Suppressor macrophage (primary cell): ENCODE measurements around the gene FLVCR2.

ENCODE experiments used
- DNase-seq, 4 experiments: peaks; one replicate each; pipeline ENCODE4 v3.0.0-alpha.2; 2020 to 2022
- total RNA-seq, 17 experiments: gene quantifications; one replicate each; lab custom pipeline; 2026; ENCODE audit warnings: mixed read lengths in 6 of 17, inconsistent platforms in 3 of 17; lab: John Stamatoyannopoulos, UW

Gene FLVCR2, protein sequence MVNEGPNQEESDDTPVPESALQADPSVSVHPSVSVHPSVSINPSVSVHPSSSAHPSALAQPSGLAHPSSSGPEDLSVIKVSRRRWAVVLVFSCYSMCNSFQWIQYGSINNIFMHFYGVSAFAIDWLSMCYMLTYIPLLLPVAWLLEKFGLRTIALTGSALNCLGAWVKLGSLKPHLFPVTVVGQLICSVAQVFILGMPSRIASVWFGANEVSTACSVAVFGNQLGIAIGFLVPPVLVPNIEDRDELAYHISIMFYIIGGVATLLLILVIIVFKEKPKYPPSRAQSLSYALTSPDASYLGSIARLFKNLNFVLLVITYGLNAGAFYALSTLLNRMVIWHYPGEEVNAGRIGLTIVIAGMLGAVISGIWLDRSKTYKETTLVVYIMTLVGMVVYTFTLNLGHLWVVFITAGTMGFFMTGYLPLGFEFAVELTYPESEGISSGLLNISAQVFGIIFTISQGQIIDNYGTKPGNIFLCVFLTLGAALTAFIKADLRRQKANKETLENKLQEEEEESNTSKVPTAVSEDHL
- 21.2 to 199 (median 34.6) reads per million in 17 experiments for total RNA-seq

DNA sequence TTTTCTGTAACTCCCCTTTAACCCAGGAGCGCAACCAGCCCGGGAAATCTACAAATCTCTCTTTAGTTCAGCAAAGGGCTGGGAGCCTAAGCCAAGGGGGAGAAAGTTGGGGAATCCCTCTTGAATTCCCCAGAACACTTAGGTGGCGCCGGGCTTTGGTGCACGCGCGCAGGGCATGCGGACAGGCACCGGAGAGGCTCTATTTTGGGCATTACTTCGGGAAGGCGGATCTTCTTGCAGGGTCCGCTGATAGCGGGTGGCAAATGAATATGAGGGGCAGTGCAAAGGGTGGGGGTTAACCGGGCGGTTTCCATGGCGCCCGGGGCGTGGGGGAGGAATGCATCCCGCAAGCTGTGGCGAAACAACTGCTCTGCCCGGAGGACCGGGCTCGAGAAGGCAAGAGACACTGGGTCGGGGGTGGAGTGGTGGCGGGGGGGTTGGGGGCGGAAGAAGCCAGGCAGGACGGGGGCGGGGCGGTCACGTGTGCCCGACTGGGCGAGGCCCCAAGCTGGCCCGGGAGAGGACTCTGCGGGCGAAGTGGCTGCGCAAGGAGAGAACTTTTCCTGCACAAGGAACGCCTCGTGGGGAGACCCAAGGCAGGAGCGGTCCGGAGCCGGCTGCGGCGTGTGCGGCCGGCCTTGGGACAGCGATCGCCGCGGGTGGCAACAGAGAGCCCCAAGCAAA lies at the start of gene FLVCR2:
Gene FLVCR2 (plus strand): TSS at position 519 of the 684 bp plus-strand sequence. CDS start 353 bp downstream, outside the sequence.
- peak; percentile 82 to 94 (median 90) for DNase-seq

DNA sequence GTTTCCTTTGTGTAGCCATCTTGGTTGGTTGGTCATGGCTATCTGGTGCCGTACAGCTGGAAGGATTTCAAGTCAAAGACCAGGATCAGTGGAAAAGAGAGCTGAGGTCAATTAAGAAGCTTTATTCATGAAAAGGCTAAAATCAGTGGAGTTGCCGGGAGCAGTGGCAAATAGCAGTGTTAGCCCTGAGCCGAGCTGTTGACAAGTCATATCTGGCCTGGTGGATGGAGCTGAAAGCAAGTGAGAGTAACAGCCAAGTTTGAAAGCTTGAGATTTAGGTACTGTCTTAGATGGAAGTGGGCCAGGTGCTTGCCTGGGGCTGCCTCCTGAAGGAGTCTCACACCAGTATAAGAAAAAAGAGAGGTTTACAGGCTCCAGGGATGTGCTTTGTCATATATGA lies 47.2 kb upstream of the FLVCR2 start:
- no peak for DNase-seq

DNA sequence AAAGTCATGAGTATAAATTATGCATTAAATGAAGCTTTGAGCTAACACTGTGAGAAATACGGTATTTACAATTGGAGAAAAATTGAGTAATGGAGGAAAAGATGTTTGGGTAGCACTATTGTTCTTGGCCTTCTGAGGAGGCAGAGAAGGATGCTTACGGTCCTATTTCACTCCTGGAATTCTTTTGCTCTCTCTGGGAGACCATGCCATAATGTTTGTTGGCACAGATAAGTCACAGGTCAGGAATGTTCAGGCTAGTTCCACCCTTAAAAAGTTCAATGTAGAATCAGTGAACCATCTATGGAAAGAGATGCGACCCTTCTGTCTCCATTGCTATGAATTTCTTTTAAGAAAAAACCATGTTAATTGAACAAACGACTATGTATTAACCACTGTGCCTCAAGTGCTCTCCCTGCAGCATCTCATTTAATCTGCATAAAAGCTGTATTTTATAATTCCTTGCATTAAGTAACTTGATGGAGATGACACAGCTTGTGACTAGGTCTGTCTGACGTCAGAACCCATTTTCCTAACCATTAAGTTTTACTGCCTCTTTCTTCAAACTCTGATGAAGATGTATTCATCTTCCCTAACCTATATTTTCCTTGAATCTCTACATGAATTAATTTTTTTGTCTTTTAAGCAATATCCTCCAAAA lies 46.6 kb upstream of the FLVCR2 start:
- no peak for DNase-seq

DNA sequence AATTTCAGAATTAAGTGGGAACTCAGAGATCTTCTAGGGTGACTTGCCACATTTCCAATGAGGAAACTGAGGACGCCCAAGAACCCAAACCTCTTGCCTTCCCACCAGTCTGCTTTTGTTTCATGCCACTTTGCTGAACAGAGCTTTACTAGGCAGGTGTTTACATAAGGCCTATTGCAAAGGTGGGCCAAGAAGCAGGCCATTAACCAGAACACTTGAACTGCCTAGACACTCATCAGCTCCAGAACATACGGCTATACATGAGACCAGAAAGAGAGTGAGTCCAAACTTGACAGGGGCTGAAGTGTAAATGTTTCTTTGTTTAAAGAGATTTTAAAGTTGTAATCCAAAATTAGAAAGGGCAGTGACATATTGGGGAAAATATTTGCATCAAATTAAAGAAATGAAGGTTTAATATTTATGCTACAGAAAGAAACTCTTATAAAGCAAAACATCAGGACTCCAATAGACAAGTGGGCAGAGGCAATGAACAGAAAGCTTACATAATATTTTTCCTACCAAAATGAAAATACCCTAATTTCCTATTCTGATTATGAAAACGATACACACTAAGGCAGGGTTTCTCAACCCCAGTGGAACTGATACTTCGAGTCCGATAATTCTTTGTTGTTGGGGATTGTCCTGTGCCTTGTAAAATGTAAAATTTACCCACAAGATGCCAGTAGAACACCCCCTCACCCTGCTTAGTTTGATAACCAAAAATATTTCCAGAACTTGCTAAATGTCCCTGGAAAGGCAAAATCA lies 44.4 kb upstream of the FLVCR2 start:
- DNase-seq = no peak

DNA sequence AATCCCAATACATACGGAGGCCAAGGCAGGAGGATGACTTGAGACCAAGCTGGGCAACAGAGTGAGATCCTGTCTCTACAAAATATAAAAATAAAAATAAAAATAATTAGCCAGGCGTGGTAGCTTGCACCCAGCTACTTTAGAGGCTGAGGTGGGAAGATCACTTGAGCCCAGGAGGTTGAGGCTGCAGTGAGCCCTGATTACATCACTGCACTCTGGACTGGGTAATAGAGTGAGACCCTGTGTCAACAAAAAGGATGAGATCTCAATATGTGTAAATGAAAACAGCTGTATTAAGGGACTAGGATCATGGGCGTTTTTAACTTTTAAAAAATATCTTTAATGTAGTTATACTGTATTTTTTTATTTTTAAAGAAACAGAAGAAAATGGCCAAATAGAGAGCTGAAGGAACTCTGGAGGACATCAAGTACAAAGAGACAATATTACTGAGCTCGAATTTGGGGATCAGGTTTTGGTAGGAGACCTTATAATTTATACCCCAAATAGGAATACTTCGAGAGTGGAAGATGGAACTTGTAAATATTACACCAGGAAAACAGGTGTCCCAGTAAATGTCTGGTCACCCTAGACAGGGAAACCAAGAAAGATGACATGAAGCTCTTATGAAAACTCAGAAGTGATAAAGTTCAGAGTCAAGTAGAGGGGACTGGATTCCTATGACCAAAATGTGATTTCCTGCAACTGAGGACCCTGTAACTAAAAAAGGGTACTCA lies 43.1 kb upstream of the FLVCR2 start:
- DNase-seq = no peak

DNA sequence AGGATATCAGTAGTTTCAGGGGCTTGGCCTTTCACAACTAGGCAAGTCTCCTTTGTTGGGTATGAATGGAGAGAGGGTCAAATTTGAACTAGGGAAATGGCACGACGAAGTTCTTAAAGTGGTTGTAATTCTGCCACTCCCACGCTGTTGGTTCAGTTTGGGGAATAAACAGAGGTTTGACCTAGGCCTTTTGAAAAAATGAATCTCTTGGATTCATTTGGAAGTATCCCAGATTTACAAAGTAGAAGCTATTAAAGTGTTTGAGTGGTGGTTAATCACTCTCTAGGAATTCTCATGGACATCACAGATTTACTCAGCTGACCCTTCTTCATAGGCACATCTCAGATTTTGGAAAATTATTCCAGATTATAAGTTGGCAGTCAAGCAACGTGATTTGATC lies 41.3 kb upstream of the FLVCR2 start:
- DNase-seq = no peak

DNA sequence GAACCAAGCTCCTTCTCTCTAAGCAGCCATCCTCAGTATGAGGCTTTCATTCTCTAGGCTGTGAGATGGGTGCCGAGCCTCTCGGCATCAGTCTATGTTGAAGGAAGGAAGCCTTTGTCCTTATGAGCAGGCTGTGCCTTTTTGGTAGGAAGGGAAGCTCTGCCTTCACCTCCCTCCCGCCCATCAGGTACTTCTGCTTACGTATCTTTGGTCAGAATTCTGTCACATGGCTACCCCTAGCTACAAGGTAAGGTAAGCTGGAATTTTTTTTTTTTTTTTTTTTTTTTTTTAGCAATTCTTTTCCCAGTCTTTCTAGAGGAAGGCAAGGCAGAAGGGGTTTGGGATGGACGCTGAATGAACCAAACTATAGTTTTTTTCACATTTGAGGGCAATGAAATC lies 39.3 kb upstream of the FLVCR2 start:
- no peak for DNase-seq

DNA sequence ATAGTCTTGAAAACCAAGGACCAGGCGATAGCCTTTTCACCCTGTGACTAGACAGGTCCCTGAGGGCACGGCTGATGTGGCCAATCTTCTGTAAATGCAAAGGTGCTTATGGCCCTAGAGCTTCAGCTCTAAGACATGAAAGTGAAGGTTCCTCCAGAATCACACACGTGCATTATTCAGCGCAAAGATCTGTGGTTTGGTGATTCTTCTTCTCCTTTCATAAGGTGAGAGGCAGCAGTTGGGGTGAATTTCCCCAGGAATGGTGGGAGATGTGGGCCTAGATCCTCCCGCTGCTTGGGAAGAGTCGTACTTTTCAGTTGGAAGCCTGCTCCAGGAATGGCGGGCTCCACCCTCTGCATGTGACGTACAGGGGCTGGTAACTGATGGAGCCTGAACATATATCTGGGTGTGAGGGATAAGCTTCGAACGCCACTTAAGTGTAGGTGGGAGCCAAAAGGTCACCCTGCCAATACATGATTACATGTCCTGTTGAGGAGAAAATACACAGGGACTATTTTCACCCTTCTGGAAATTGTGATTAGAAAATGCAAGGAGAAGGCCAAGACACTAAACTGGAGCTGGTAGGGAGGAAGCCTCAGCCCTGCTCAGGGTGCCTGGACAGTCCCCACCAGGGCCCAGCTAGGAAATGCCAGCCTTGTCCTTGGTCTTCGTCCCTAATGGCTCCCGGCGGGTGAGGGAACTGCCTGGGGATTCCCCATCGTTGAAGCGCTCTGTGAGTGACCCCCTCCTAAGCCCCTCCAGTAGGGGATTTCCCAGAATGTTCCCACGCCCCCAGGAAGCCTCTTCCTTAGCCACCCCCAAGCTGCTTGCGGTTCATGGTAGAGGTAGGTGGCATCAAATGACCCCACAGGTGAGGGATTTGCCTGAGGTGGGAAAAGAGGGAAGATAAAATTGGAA lies 38.6 kb upstream of the FLVCR2 start:
- DNase-seq = no peak

DNA sequence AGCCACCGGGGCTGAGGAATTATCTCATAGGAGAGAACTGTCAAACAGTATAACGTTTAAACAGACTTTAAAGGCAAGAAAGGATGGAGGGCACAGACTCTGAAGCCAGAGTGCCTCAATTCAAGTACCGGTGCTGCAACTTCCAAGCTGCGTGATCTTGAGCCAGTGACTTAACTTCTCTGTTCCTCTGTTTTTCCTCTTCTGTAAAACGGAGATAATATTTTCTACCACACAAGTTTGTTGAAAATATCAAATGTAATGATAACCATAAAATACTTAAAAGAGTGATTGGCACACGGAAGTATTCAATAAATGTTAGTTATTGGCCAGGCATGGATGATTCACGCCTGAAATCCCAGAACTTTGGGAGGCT lies 38.0 kb upstream of the FLVCR2 start:
- no peak for DNase-seq

DNA sequence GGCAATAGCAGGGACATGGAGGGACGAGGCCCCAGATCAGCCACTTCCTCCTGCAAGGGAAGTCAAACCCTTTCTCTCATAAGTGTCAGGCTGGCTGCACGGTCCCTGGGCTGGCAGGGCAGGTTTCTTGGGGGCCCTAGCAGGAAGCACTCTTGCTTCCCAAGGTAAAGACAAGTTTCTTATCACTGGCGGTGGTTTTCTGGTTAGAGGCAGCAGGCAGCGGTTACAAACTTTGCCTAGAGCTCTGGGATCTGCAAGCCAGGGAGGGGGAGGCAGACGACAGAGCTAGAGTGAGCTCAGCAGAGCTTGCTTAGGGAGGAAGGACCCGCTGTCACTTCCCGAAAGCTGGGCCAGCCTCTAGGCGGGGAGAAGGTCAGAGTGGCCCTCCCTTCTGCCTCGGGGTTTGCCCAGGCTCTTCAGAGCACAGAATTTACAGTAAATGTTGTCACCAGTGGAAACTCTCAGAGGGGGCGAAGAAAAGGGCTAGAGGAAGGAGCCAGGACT lies 35.8 kb upstream of the FLVCR2 start:
- DNase-seq = peak; percentile 87 to 94 (median 94)

DNA sequence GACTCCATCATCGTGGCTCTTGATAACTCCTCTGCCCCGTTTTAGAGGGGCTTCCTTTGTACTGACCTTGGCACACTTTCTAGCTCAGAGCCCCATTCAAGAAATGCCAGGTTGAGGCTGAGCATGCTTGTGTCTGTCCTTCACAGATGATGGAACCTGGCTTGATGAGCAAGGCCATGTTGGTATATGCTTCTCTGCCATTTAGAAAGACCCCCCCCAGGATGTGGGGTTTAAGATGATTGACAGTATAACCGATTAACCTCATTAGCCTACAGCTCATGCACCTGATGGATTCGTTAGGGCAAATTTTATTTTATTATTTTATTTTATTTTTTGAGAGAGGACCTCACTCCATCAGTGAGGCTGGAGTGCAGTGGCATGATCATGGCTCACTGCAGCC lies 35.2 kb upstream of the FLVCR2 start:
- no peak for DNase-seq

DNA sequence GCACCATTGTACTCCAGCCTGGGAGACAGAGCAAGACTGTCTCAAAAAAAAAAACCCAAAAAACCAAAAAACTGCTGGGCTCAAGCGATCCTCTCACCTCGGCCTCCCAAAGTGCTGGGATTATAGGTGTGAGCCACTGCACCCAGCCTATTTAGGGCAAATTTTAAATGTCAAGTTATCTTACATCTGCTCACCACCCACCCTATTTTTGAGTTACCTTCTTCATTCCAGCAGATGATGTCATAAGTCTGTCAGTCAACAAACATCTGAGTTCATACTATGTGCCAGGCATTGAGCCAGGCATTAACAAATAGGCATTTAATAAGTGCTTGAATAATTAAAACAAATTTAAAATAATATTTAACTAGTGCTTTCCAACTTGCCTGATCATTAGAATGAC lies 34.6 kb upstream of the FLVCR2 start:
- no peak for DNase-seq

DNA sequence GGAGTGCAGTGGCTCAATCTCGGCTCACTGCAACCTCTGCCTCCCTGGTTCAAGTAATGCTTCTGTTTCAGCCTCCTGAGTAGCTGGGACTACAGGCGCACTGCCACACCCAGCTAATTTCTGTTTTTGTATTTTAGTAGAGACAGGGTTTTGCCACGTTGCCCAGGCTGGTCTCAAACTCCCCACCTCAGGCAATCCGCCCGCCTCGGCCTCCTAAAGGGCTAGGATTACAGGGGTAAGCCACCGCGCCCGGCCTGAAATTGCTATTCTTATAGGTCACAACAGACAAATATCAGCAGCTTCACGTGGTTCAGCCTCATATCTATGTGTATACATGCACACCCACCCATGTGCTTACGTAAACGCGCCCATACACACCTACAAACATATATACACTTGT lies 32.5 kb upstream of the FLVCR2 start:
- no peak for DNase-seq

DNA sequence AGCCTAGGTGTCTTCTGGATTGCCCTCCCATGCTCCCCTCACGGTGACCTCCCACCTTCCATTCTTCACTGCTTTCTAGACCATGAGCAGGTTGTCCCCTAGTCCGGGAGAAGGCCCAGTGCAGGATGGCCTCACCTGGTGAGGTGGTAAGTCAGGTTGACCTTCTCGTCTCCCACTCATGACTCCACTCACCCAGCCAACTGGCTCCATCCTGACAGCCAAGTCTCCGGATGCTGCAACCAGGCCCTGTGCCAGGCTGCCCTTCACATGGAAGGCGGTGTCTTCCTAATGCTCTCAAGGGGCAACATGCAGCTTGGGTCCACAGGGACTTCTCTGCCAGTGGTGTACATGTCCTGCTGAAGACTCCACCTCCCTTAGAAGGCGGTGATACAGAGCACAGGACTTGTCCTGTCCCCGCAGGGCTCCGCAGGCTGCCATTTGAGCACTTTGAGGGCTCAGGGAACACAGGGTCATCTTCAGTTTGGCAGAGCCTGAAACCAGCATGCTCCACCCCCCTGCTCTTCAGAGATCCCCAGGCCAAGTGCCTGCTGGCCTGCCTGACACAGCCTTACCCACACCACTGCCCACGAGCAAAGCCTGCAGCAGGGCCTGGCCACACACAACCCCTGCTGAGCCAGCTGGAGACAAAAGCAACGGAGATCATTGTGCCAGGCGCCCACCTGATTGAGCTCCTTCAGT lies 30.7 kb upstream of the FLVCR2 start:
- no peak for DNase-seq

DNA sequence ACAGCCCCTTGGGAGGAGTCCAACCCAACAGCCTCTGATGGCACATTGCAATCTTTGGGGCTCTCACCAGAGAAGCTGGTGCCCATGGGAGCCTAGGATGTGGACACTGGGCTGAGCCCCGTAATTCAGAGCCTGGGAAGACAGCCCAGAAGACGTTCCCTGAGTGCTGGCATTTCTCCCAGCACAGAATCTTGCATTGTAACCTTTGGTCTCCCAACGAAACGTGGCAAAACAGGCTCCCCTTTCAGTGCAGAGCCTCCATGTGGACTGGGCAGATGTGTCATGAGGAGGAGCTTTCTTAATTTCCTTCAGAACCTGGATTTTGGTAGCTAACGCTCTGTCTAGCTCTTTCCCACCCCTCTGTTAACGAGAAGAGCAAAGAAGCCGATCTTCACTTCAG lies 29.9 kb upstream of the FLVCR2 start:
- no peak for DNase-seq

DNA sequence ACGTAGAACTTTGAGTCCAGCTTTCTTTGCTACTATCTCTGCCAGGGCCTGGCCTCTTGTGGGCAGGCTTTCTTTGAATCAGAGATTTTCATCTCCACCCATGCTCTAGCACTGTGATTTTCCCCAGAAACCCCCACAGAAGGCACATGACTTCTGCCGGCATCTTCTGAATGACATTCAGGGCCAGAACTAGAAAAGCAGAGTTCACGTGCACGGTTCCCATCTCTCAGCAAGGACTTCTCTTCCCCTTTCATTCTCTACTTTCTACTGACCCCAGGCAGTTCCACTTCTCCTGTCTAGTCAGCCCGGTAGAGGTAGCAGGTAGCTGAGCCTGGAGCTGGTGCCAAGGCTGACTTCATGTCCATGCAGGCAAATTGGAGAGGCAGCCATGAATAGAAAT lies 29.3 kb upstream of the FLVCR2 start:
- peak; percentile 45 to 65 (median 62) for DNase-seq

DNA sequence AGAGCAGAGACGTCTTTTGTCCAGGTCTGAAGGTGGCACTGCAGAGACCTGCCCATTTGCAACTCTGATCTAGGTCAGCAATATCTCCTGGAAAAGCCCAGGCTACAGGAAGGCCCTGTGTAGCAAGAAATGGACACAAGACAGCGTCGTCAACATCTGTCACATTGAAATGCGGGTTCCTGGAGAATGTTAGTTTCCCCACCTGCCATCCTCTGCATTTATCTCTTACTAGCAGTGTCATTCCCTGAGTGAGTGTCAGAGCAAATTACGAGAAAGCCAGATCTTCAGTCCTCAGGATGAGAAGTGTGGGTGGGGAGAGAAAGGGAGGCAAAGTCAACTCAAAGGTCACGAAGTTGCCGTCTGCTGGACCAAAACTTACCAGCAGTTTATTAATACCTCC lies 27.4 kb upstream of the FLVCR2 start:
- no peak for DNase-seq

DNA sequence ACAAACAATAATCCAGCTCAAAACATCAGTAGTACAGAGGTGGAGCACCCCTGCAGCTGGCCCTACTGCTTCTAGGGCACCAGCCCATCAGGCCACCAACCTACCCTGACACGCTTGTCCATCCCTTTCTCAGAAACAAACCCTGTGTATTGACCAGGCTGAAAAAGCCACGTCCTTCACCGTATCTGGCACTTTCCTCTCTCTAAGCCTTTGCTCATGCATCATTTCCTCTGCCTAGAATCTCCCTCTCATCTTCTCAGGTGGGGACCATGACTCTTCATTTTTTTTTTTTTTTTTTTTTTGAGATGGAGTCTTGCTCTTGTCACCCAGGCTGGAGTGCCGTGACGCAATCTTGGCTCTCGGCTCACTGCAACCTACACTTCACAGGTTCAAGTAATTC lies 25.3 kb upstream of the FLVCR2 start:
- DNase-seq = no peak

DNA sequence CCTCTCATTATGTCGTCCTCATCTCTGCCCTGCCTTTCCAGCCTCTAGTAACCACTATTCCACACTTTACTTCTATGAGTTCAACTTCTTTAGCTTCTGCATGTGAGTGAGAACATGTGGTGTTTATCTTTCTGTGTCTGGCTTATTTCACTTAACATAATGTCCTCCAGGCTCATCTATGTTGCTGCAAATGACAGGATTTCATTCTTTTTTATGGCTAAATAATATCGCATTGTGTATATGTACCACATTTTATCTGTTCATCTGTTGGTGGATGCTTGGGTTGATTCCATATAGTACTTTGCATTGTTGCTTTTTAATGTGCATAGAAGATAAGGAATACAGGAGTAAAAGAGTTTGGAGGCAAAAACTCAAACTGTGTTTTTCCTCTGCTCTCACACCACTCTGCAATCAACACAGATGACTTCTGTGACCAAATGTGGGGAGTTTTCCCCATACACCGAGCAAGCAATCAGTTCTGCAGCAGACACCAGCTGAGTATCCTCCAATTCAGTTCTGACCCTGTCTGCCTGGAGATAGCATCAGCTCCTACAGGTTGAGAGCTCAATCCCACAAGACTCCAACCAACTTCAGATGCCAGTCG lies 24.6 kb upstream of the FLVCR2 start:
- DNase-seq = no peak
